GM23338 (cell line): ENCODE measurements around the gene ARHGEF28. TPM values are rescaled to one million over a fixed set of nuclear protein-coding genes. Genes with fewer than 3 reads are reported as not detected.

Experiments used
- ATAC-seq: fragments of 200-7000 bp; cut with Tn5 transposase; 3 replicates; pipeline ENCODE4 v1.9.1; 2020
- DNase-seq: peaks from one replicate; pipeline ENCODE4 v3.0.0-alpha.2; 2015; ENCODE audit warnings: low spot score
- H2AFZ ChIP-seq: fragments of 200-600 bp; sonication (generic); 2 replicates; pipeline ENCODE4 v1.8.0; 2016; ENCODE audit warnings: antibody characterized with exemption, mild to moderate bottlenecking, moderate library complexity
- H3F3A ChIP-seq: fragments of 200-600 bp; sonication (generic); replicated peaks from 2 replicates; pipeline ENCODE4 v1.8.0; 2017; ENCODE audit warnings: antibody characterized with exemption, mixed run types, low read depth
- H3K27ac ChIP-seq: fragments of 200-600 bp; sonication (generic); 2 replicates; pipeline ENCODE4 v1.6.1; 2016; ENCODE audit warnings: low read depth
- H3K27me3 ChIP-seq: fragments of 200-600 bp; sonication (generic); 2 replicates; pipeline ENCODE4 v1.8.0; 2016; ENCODE audit warnings: mild to moderate bottlenecking, mixed run types, moderate library complexity; ENCODE audit not compliant: insufficient read depth
- H3K36me3 ChIP-seq: fragments of 200-600 bp; sonication (generic); 2 replicates; pipeline ENCODE4 v1.8.0; 2016; ENCODE audit warnings: mild to moderate bottlenecking; ENCODE audit not compliant: insufficient read depth
- H3K4me1 ChIP-seq: fragments of 200-600 bp; sonication (generic); 2 replicates; pipeline ENCODE4 v1.8.0; 2016; ENCODE audit warnings: mild to moderate bottlenecking, moderate library complexity; ENCODE audit not compliant: insufficient read depth
- H3K4me2 ChIP-seq: fragments of 200-600 bp; sonication (generic); 2 replicates; pipeline ENCODE4 v1.7.1; 2017; ENCODE audit warnings: mixed run types
- H3K4me3 ChIP-seq: fragments of 200-600 bp; sonication (generic); 2 replicates; pipeline ENCODE4 v1.6.1; 2016; ENCODE audit warnings: mixed run types
- H3K79me2 ChIP-seq: fragments of 200-600 bp; sonication (generic); replicated peaks from 2 replicates; pipeline ENCODE4 v1.8.0; 2017; ENCODE audit warnings: mild to moderate bottlenecking; ENCODE audit not compliant: insufficient read depth
- H3K9me2 ChIP-seq: fragments of 200-600 bp; sonication (generic); 2 replicates; pipeline ENCODE4 v1.8.0; 2017; ENCODE audit not compliant: insufficient read depth
- H4K20me1 ChIP-seq: fragments of 200-600 bp; sonication (generic); replicated peaks from 2 replicates; pipeline ENCODE4 v1.8.0; 2017; ENCODE audit warnings: mild to moderate bottlenecking; ENCODE audit not compliant: insufficient read depth
- H3K27ac Mint-ChIP-seq: 2 replicates; pipeline ENCODE4 v1.8.0; 2020; ENCODE audit warnings: inconsistent platforms, mild to moderate bottlenecking, moderate library complexity, mixed read lengths
- H3K27me3 Mint-ChIP-seq: 3 replicates; pipeline ENCODE4 v1.8.0; 2022; ENCODE audit warnings: low read depth, mild to moderate bottlenecking, moderate library complexity, mixed read lengths, inconsistent platforms; ENCODE audit not compliant: insufficient read depth, poor library complexity
- H3K36me3 Mint-ChIP-seq: 3 replicates; pipeline ENCODE4 v1.8.0; 2021; ENCODE audit warnings: low read depth, mild to moderate bottlenecking, inconsistent platforms, moderate library complexity, mixed read lengths
- H3K4me1 Mint-ChIP-seq: 3 replicates; pipeline ENCODE4 v1.8.0; 2020; ENCODE audit warnings: mild to moderate bottlenecking, inconsistent platforms, mixed read lengths
- H3K4me3 Mint-ChIP-seq: 3 replicates; pipeline ENCODE4 v1.8.0; 2021; ENCODE audit warnings: moderate library complexity, mild to moderate bottlenecking, inconsistent platforms, mixed read lengths
- H3K9me3 Mint-ChIP-seq: 3 replicates; pipeline ENCODE4 v1.8.0; 2020; ENCODE audit warnings: moderate library complexity, mild to moderate bottlenecking, inconsistent platforms, mixed read lengths
- CREB1 ChIP-seq: fragments of 250-450 bp; sonication (Bioruptor Pico); IDR thresholded peaks from 2 replicates; pipeline ENCODE4 v1.5.0; 2020; ENCODE audit warnings: low read depth, mild to moderate bottlenecking, moderate library complexity
- CTCF ChIP-seq, 2 experiments: fragments of 200-600 bp in 1 of 2; sonication (generic) in 1 of 2; conservative IDR thresholded peaks; 2 replicates each; pipeline versions ENCODE4 v1.5.1 to v1.6.1; 2016 to 2017; ENCODE audit warnings: antibody characterized with exemption in 2 of 2, low read depth in 2 of 2, mild to moderate bottlenecking in 2 of 2, moderate library complexity in 1 of 2
- EZH2 ChIP-seq: fragments of 200-600 bp; sonication (generic); IDR thresholded peaks from one replicate; pipeline ENCODE4 v1.8.0; 2017; ENCODE audit warnings: antibody characterized with exemption, mild to moderate bottlenecking, low read depth; ENCODE audit not compliant: unreplicated experiment
- JUNB ChIP-seq: IDR thresholded peaks from one replicate; pipeline ENCODE4 v1.6.1; 2016; ENCODE audit warnings: antibody characterized with exemption; ENCODE audit not compliant: unreplicated experiment
- NANOG ChIP-seq: IDR thresholded peaks from 2 replicates; pipeline ENCODE4 v1.6.1; 2016; ENCODE audit warnings: antibody characterized with exemption, borderline replicate concordance
- STAT1 ChIP-seq: IDR thresholded peaks from one replicate; pipeline ENCODE4 v1.6.1; 2016; ENCODE audit warnings: antibody characterized with exemption; ENCODE audit not compliant: unreplicated experiment
- ZNF462 ChIP-seq: fragments of 250-450 bp; sonication (Bioruptor Pico); IDR thresholded peaks from 2 replicates; pipeline ENCODE4 v1.5.0; 2020; ENCODE audit warnings: mild to moderate bottlenecking, moderate library complexity
- polyA plus RNA-seq: library from polyadenylated mRNA; unstranded; fragments of >200 nt; fragmentation: Nextera tagmentation; extraction: Ambion mirVana; gene quantifications from 2 replicates; pipeline ENCODE4 v1.2.1, GENCODE V29; 2016
- total RNA-seq: library from RNA; depleted of rRNA; stranded (reverse); fragments of >200 nt; shearing (Covaris generic); gene quantifications from 2 replicates; pipeline ENCODE4 v1.2.3, GENCODE V29; 2014

The ARHGEF28 gene
- total and polyA plus RNA-seq, 2 experiments from 2014 or later = 0.39 to 1.0 TPM

GRCh38 chr5:73678807-73679206 lies 52.8 kb downstream of the ARHGEF28 start:
- no peak overlapping the region for H3K4me3 Mint-ChIP-seq

More at GRCh38 chr5:73678807-73679206, 52.8 kb downstream of the ARHGEF28 start:
- no peaks in the 10 kb centered on the region; the same call in 1 of the 2 replicates for H3K4me1 ChIP-seq
- ATAC-seq (no peak), DNase-seq (no peak)
- no peaks in the 10 kb centered on the region for H3K9me3 Mint-ChIP-seq
- no peak overlapping the region for H2AFZ ChIP-seq
- H3K27ac Mint-ChIP-seq = no peak overlapping the region
- H3K27ac ChIP-seq = no peak overlapping the region
- H3K4me3 ChIP-seq = no peak overlapping the region
- no peaks in the 10 kb centered on the region for H3K36me3 Mint-ChIP-seq
- TF ChIP-seq JUNB (no peak), EZH2 (no peak), NANOG (no peak), ZNF462 (CRISPR knock-in tag) (no peak), CREB1 (no peak), CTCF (conservative IDR thresholded peaks at IDR 0.05; ENCODE audit: low read depth in 2 of 2) (no peak), STAT1 (no peak)
- no peaks in the 10 kb centered on the region for H4K20me1 ChIP-seq
- H3F3A ChIP-seq = no peaks in the 10 kb centered on the region
- no peaks in the 10 kb centered on the region for H3K36me3 ChIP-seq
- H3K9me2 ChIP-seq = no peaks in the 10 kb centered on the region
- no peaks in the 10 kb centered on the region for H3K27me3 ChIP-seq
- no peaks in the 10 kb centered on the region for H3K79me2 ChIP-seq
- H3K4me2 ChIP-seq = no peak overlapping the region
- H3K27me3 Mint-ChIP-seq = peaks cover under 1% of the 10 kb centered on the region
- 0 out of 3 replicates have a peak, but pooled peaks cover 4% of the 10 kb centered on the region for H3K4me1 Mint-ChIP-seq
